Thymus (tissue), 11 donors: Measurements from ENCODE around the gene TTI1. TPM values are rescaled to one million over a fixed set of nuclear protein-coding genes. Genes with fewer than 3 reads are reported as not detected.

ENCODE experiments used
- DNase-seq, 9 donors: peaks; one replicate each; pipeline ENCODE4 v3.0.0-alpha.2; 2013; ENCODE audit warnings: low spot score in 9 of 9, low read depth in 6 of 9, missing footprints in 1 of 9
- H3K27ac ChIP-seq, 2 donors: one replicate each; pipeline ENCODE4 v1.5.1; 2013; ENCODE audit warnings: control low read depth in 1 of 2, low read depth in 1 of 2, low read length in 1 of 2, mild to moderate bottlenecking in 1 of 2, moderate library complexity in 1 of 2
- H3K27me3 ChIP-seq, 2 donors: one replicate each; pipeline ENCODE4 v1.5.1; 2013; ENCODE audit warnings: low read length in 1 of 2; ENCODE audit not compliant: control insufficient read depth in 2 of 2, insufficient read depth in 1 of 2
- H3K36me3 ChIP-seq, 2 donors: one replicate each; pipeline ENCODE4 v1.5.1; 2013; ENCODE audit warnings: low read length in 1 of 2, mild to moderate bottlenecking in 1 of 2, moderate library complexity in 1 of 2; ENCODE audit not compliant: control insufficient read depth in 2 of 2, insufficient read depth in 2 of 2
- H3K4me1 ChIP-seq, 2 donors: one replicate each; pipeline ENCODE4 v1.5.1; 2013; ENCODE audit warnings: low read length in 2 of 2; ENCODE audit not compliant: control insufficient read depth in 2 of 2, insufficient read depth in 2 of 2
- H3K4me3 ChIP-seq, 2 donors: one replicate each; pipeline ENCODE4 v1.5.1; 2013; ENCODE audit warnings: low read length in 2 of 2, control low read depth in 1 of 2, mild to moderate bottlenecking in 1 of 2
- H3K9me3 ChIP-seq, 2 donors: one replicate each; pipeline ENCODE4 v1.5.1; 2013; ENCODE audit warnings: low read length in 1 of 2, mild to moderate bottlenecking in 1 of 2; ENCODE audit not compliant: control insufficient read depth in 2 of 2, insufficient read depth in 1 of 2
- WGBS: extraction: QIAGEN DNeasy Blood & Tissue Kit; methylation state at CpG from one replicate; pipeline ENCODE4 v1.1.7; 2013; 5-methylcytosine and 5-hydroxymethylcytosine counted together
- polyA plus RNA-seq: library from polyadenylated mRNA; stranded (reverse); fragments of 200-250 nt; gene quantifications from one replicate; pipeline ENCODE4 v1.2.3, GENCODE V29; 2013
- total RNA-seq: library from RNA; stranded (reverse); fragments of 120-200 nt; gene quantifications from one replicate; pipeline ENCODE4 v1.2.4, GENCODE V29; 2013
- donor health status: healthy.

TTI1 gene
- total and polyA plus RNA-seq, 2 donors: 11.2 to 15.4 TPM

DNA sequence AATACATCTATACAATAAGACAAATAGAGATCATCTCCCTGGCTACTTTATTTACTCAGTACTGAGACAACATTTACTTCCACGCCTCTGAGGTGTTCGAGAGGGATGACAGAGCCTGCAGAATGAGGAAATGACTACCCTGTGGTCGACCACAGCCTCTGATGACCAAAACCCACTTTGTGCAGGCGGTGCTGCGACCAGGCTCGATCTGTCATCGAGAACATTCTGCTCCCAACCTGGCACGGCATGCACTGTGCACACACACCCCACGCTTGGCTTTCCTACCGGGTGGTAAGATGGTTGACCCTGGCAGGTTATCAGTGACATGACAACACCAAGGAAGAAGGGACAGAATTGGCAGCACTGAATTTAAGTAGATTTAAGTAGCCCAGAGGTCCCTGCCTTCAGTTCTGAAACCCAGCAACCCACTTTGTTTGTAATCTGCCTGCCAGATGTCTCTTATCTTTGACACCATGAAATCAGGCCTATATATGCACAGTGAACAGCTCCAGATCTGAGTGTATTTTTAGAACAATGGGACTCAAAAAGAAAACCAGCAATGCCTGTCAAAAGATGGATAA lies 42.6 kb downstream of the TTI1 start:
- WGBS: 40% methylated on average over 10 of the region's 10 CpGs
- peaks cover 3 to 6% of the 10 kb centered on the region in 2 donors for H3K4me1 ChIP-seq
- no peak overlapping the region for H3K27ac ChIP-seq
- H3K36me3 ChIP-seq: peaks cover 27 to 52% of the 10 kb centered on the region in 2 donors
- DNase-seq: peak in 1 of 9 donors; percentile 26
- H3K27me3 ChIP-seq: no peaks in the 10 kb centered on the region
- H3K9me3 ChIP-seq: no peaks in the 10 kb centered on the region
- H3K4me3 ChIP-seq: no peak overlapping the region

DNA sequence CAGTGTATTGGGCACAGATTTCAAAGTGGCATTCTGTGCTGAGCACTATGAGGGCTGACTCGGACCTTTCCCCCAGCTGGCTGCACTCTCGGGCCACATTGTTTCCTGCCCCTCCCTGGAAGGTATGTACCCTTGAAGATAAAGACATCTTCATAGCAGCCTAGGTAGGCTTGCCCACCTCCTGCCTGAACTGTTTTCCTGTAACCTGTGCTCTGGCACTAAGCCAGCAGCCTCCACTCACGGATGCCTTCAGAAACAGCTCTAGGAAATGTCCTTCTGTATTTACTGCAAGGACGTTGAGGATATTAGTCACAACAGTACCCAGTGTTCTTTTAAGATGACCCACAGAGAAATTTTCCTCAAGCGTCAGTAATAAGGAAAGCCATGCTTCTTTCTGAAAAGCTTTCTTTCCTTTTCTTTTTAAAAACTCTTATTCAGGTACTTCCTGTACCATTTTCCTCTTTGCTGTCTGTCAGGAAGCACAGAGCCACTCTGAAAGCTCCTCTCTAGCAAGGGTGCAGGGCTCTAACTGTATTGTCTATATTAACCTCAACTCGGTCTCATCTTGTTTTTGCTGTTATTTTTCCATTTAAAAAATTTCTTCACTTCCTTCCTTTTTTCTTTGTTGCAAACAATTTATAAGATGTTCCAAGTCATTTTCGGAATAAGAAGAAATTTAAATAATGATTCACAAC lies 43.5 kb downstream of the TTI1 start:
- DNase-seq: no peak
- H3K36me3 ChIP-seq: peaks cover 22 to 47% of the 10 kb centered on the region in 2 donors
- H3K27me3 ChIP-seq: no peaks in the 10 kb centered on the region
- H3K4me1 ChIP-seq: peaks cover 3 to 6% of the 10 kb centered on the region in 2 donors
- WGBS: 87% methylated on average over 7 of the region's 7 CpGs
- H3K9me3 ChIP-seq: no peaks in the 10 kb centered on the region
- no peak overlapping the region for H3K27ac ChIP-seq
- no peak overlapping the region for H3K4me3 ChIP-seq

DNA sequence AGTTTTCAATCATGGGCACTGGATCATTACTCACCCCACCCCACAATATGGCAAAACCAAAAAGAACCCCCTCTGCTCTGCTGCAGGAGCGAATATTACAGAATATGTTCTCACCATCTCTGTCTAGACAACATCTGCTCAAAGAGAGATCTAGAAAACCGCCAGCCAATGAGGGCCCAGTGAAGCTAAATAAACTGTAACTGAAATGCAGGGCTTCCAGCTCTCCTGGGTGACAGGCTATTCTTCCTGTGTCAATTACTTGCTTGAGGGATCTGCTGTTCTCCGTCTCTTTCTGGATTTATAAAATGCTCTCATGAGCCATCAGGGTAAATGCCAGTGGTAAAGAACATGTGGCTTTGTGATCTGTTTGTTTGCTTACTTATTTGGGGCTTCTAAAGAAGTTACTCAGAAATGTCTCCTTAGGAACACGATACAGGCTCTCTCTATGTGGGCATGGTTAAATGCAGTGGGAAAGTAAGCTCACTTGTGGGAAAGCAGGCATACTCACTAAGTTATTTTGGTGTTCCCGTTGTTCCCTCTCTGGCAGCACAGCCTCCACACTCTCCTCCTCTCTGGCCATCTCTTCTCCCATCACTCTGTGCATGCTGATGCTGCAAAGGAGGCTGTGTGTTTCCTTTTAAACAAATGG lies 44.8 kb downstream of the TTI1 start:
- DNase-seq: no peak
- 96% methylated on average over 5 of the region's 5 CpGs for WGBS
- peaks cover 3 to 6% of the 10 kb centered on the region in 2 donors for H3K4me1 ChIP-seq
- no peak overlapping the region for H3K27ac ChIP-seq
- no peaks in the 10 kb centered on the region for H3K27me3 ChIP-seq
- no peak overlapping the region for H3K4me3 ChIP-seq
- no peaks in the 10 kb centered on the region for H3K9me3 ChIP-seq
- peaks cover 19 to 40% of the 10 kb centered on the region in 2 donors for H3K36me3 ChIP-seq

DNA sequence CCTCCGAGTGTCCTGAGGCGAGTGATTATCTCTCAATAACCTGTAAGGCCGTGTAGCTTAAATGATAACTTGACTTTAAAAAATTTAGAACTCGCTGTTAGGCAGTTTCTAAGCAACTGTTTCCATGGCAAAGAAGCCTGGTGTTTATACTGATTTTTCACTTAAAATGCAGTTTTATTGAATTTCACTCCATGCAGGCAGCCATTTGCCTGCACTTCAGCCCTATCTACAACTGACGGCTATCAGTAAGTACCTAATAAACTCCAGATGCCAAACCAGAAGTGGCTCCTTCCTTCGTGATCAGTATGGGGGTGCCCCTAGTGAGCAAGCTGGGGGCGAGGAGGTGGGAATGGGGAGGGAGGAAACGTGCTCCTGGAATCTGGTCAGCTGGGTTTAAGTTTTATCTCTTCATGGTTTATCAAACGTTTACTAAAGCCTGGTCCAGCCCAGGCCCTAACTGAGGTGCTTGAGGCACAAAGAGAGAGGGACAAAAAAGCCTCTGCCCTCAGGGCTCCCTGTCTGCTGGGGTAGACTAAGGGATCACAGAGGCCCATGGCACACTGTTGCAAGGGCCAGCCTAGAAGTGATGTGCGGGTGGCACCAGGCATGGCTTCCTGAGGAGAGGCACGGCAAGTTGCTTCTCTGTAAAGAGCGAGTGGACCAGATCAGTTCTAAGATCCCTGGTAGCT lies 45.5 kb downstream of the TTI1 start:
- 97% methylated on average over 12 of the region's 12 CpGs for WGBS
- H3K4me1 ChIP-seq: peaks cover 3 to 5% of the 10 kb centered on the region in 2 donors
- no peak overlapping the region for H3K4me3 ChIP-seq
- no peaks in the 10 kb centered on the region for H3K27me3 ChIP-seq
- peaks cover 23 to 38% of the 10 kb centered on the region in 2 donors for H3K36me3 ChIP-seq
- no peak overlapping the region for H3K27ac ChIP-seq
- no peaks in the 10 kb centered on the region for H3K9me3 ChIP-seq
- DNase-seq: no peak

DNA sequence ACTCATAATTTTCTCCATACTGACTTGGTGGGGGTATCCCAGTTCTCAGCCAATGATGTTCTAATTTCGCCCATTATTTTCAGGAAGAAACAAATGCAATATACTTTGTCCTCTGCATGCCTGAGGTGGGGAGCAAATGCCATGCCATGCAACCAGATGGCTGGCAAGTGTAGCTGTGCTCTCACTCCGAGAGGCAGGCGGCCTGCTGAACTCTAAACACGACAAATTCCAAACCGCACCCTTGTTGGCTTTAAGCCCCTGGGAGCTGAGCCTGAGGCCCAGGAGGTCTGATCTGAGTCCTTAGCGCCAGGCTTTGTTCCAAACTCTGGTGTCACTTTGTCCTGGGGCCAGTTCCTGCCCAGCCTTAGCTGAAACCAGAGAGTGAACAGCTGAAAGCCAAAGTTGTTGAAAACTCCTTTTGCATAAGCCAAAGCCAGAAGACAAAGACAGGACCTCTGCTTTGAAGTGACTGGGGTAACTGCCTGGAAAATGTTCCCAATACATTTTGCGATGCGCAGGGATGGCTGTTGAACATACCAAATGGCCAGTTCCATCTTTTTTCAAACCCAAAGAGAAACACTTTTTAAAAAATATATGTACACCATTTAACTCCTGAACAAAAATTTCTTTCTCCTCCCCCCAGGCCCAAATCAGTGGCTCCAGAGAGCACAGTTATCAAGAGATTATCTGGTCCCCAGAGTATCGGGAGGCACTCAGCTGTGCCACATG lies 46.2 kb downstream of the TTI1 start:
- Histone ChIP-seq H3K36me3 (peaks cover 23 to 38% of the 10 kb centered on the region in 2 donors), H3K4me3 (no peak overlapping the region), H3K9me3 (no peaks in the 10 kb centered on the region), H3K4me1 (peaks cover 3% of the 10 kb centered on the region in 2 donors), H3K27ac (no peak overlapping the region), H3K27me3 (no peaks in the 10 kb centered on the region)
- WGBS: 95% methylated on average over 9 of the region's 9 CpGs
- no peak for DNase-seq

DNA sequence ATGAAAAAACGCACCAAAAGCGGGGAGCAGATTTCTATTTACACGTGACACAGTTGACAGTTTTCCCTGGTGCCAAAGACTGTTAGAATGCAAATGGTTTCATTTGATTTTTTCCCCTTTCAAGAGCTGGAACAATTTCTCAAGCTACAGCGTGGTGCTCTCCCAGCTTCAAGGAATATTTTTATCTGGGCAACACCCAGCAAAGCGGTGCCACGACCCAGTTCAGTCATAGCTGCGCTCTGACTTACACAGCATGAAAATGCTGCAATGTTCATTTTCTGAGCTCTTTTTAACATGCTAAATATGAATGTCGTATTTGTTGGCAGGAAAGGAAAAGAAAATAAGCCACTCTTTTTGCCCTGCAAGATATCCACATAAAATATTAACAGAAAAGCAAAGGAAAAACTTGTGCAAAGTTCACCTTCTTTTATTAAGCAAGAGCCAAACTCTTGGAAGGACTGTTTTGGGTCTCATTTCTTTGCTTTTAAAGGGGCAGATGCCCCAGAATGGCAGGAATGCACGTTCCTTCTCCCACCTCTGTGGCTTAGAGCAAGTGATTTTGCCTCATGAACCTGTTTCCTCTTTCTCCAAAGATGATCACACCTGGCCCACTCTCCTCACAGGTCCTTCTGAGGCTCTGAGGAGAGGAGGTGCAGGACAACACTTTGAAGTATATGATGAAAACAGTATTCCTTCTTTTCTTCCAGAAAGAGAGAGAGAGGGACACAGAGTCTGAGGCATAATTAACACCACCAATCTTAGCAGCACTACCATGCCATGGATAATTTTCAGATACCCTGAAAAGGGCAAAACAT lies 47.0 kb downstream of the TTI1 start:
- no peak for DNase-seq
- Histone ChIP-seq H3K27me3 (no peaks in the 10 kb centered on the region), H3K4me1 (peaks cover 3% of the 10 kb centered on the region in 2 donors), H3K27ac (no peak overlapping the region), H3K9me3 (no peaks in the 10 kb centered on the region), H3K36me3 (peaks cover 21 to 30% of the 10 kb centered on the region in 2 donors), H3K4me3 (no peak overlapping the region)
- WGBS: 95% methylated on average over 9 of the region's 9 CpGs

DNA sequence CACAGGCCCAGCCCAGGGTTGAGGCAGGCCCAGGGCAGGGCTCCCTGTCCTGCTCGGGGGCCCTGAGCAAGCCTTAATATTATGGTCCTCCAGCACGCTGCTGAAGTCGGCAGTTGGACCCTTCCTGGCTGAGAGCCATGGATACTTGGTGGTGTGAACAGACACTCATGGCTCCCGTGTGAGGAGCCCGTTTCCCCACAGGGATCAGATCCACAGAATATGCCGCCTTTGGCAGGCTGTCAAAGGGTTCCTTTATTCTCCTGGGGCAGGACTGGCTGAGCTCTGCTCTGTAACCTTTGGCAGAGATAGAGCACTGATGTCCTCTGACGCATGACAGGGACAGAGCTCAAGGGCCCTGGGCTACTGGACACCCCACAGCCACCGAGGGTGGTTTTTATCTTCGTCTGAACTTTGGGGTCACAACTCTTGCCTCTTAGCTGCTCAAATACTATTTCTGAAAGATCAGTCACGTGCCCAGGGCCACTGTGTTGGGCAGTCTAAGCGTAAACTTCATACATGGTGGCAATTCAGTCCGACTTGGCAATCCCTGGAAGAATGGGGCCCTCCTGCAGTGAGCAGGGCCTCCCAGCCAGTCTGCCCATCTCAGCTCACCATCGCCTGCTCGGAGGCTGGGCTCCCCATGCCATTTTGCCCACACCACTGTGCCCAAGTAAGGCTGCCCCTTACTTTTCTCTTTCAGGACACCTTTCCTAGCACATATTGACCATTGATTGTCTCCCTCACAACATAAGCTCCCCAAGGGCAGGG lies 49.1 kb downstream of the TTI1 start:
- no peaks in the 10 kb centered on the region for H3K4me1 ChIP-seq

DNA sequence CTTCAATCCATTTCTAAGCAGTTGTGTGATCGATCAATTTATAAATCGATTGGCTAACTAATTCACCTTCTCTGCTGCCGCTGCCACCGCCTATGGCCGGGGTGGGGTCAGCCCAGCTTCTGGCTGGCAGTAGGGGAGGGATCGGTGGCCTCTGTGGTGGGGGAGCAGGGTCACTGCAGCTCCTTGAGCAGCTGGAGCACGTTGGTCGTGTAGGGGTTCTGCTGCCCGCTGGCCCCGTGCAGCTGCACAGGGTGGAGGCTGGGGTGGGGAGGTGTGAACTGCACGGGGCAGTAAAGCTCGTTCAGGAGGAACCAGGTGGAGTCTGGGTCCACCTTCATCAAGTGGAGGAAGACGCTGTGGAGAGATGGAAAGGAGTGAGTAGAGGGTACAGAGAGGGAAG lies 50.0 kb downstream of the TTI1 start:
- no peak for DNase-seq
- WGBS: 98% methylated on average over 13 of the region's 13 CpGs
- H3K4me3 ChIP-seq: no peak overlapping the region

More for the DNA sequence above, 49.1 kb downstream of the TTI1 start:
- no peaks in the 10 kb centered on the region for H3K9me3 ChIP-seq
- WGBS: 95% methylated on average over 14 of the region's 14 CpGs
- no peak for DNase-seq
- H3K4me3 ChIP-seq: no peak overlapping the region
- peaks cover 19 to 22% of the 10 kb centered on the region in 2 donors for H3K36me3 ChIP-seq
- no peak overlapping the region for H3K27ac ChIP-seq
- H3K27me3 ChIP-seq: no peaks in the 10 kb centered on the region

More for the DNA sequence above, 50.0 kb downstream of the TTI1 start:
- no peaks in the 10 kb centered on the region for H3K9me3 ChIP-seq
- no peaks in the 10 kb centered on the region for H3K4me1 ChIP-seq
- peaks cover 15 to 22% of the 10 kb centered on the region in 2 donors for H3K36me3 ChIP-seq
- H3K27me3 ChIP-seq: no peaks in the 10 kb centered on the region
- no peak overlapping the region for H3K27ac ChIP-seq
